Measurements from ENCODE around the gene ADGRD1. TPM values are rescaled to one million over a fixed set of nuclear protein-coding genes. Genes with fewer than 3 reads are reported as not detected.
A peak's percentile ranks its signal among the peaks of the same experiment; 100 is the strongest.

The ADGRD1 gene
- polyA plus RNA-seq, 1 donor, result 84.8 TPM

DNA sequence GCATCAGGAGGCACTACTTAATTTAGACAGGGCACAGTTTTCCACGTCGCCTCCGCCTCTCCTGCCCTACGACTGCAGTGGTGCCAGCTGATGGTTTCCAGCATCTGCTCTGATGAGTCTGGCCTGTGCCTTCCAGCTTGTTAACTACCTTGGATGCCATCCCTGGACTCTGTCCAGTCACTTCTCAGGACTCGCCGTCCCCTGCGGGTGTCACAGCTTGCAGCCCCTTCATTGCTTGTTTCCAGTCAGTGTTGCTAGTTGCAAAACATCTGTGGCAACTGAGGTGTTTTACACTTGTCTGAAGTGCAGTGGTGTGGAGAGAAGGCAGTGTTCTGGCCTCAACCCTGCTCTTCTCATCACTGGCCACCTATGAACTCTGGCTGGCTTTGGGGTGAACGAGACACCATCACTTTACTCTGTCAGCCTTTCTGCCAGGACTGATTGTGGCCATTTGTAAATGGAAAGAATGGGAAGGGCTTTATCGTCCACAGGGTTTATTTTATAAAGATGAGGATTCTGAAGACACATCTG is 8.3 kb downstream of the ADGRD1 start:
- H3K4me1 ChIP-seq (ENCODE audit: control insufficient read depth, insufficient read depth, low read length), result no peaks in the 10 kb centered on the region
- H3K27ac ChIP-seq (ENCODE audit: low read length), result no peak overlapping the region
- 100% methylated on average over 1 of the region's 9 CpGs for WGBS (ENCODE audit: insufficient coverage, low lambda C conversion rate)
- peaks cover 20% of the 10 kb centered on the region for H3K36me3 ChIP-seq (ENCODE audit: control insufficient read depth, insufficient read depth, low read length)
- H3K4me3 ChIP-seq (ENCODE audit: low read length), result no peak overlapping the region
- H3K9me3 ChIP-seq (ENCODE audit: control insufficient read depth, low read depth, low read length), result no peaks in the 10 kb centered on the region
- no peak for DNase-seq
- H3K27me3 ChIP-seq (ENCODE audit: control insufficient read depth, insufficient read depth, low read length), result no peaks in the 10 kb centered on the region

- H3K4me3 ChIP-seq (ENCODE audit: low read length), result no peak overlapping the region
- H3K9me3 ChIP-seq (ENCODE audit: control insufficient read depth, low read depth, low read length), result no peaks in the 10 kb centered on the region
- H3K4me1 ChIP-seq (ENCODE audit: control insufficient read depth, insufficient read depth, low read length), result no peaks in the 10 kb centered on the region
- no peaks in the 10 kb centered on the region for H3K27me3 ChIP-seq (ENCODE audit: control insufficient read depth, insufficient read depth, low read length)
- no peak overlapping the region for H3K27ac ChIP-seq (ENCODE audit: low read length)
- 89% methylated on average over 5 of the region's 6 CpGs for WGBS (ENCODE audit: insufficient coverage, low lambda C conversion rate)
- DNase-seq, result no peak
- peaks cover 33% of the 10 kb centered on the region for H3K36me3 ChIP-seq (ENCODE audit: control insufficient read depth, insufficient read depth, low read length)
Measured at GRCh38 chr12:130965214-130965613, 11.5 kb downstream of the ADGRD1 start.

GRCh38 chr12:130965668-130966067 is 12.0 kb downstream of the ADGRD1 start:
- Histone ChIP-seq H3K4me3 (ENCODE audit: low read length) (no peak overlapping the region), H3K27ac (ENCODE audit: low read length) (no peak overlapping the region), H3K4me1 (ENCODE audit: control insufficient read depth, insufficient read depth, low read length) (peaks cover 4% of the 10 kb centered on the region), H3K27me3 (ENCODE audit: control insufficient read depth, insufficient read depth, low read length) (no peaks in the 10 kb centered on the region), H3K36me3 (ENCODE audit: control insufficient read depth, insufficient read depth, low read length) (peaks cover 33% of the 10 kb centered on the region), H3K9me3 (ENCODE audit: control insufficient read depth, low read depth, low read length) (no peaks in the 10 kb centered on the region)
- no peak for DNase-seq
- WGBS (ENCODE audit: insufficient coverage, low lambda C conversion rate), result 92% methylated on average over 2 of the region's 2 CpGs

DNA sequence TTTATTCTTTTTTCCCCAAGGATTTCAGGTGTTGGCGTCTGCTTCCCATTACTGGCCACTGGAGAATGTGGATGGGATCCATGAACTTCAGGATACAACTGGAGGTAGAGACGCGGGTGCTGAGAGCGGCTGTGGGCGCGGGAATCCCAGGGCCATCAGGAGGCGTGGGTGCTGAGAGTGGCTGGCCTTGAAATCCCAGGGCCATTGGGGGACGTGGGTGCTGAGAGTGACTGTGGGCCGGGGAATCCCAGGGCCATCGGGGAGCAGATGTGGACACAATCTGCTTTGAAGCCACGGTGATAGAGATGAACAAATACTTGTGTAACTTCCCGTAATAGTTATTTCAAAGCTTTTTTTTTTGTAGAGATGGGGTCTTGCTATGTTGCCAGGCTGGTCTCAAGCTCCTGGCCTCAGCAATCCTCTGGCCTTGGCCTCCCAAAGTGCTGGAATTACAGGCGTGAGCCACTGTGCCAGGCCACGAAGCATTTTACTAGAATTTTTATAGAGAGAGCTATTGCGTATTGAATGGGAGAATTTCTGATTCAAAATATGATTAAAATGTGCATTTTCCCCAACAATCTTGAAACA is 12.8 kb downstream of the ADGRD1 start:
- H3K4me1 ChIP-seq (ENCODE audit: control insufficient read depth, insufficient read depth, low read length), result peaks cover 6% of the 10 kb centered on the region
- no peaks in the 10 kb centered on the region for H3K27me3 ChIP-seq (ENCODE audit: control insufficient read depth, insufficient read depth, low read length)
- DNase-seq, result no peak
- no peaks in the 10 kb centered on the region for H3K9me3 ChIP-seq (ENCODE audit: control insufficient read depth, low read depth, low read length)
- no peak overlapping the region for H3K4me3 ChIP-seq (ENCODE audit: low read length)
- WGBS (ENCODE audit: insufficient coverage, low lambda C conversion rate), result no CpG with 5 or more reads among the region's 15 CpGs
- no peak overlapping the region for H3K27ac ChIP-seq (ENCODE audit: low read length)
- H3K36me3 ChIP-seq (ENCODE audit: control insufficient read depth, insufficient read depth, low read length), result peaks cover 29% of the 10 kb centered on the region

DNA sequence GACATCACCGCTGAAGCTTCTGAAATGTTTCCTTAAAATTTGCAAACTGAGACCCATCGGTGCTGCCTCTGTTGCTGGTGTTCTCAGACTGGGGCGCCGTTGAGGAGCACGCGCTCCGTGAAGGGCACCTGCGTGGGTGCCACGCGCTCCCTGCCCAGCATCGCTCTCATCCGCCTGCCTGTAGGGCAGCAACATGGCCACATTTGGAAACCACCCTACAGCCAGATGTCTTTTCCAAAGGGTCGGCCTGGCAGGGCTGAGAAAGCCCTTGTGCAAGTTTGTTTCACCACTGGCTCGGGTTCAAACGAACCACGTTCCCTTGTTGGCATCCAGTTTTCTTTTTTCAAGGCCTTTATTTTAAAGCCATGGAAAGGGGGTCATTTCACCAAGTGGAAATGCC is 13.9 kb downstream of the ADGRD1 start:
- Histone ChIP-seq H3K36me3 (ENCODE audit: control insufficient read depth, insufficient read depth, low read length) (peaks cover 40% of the 10 kb centered on the region), H3K27me3 (ENCODE audit: control insufficient read depth, insufficient read depth, low read length) (no peaks in the 10 kb centered on the region), H3K4me1 (ENCODE audit: control insufficient read depth, insufficient read depth, low read length) (peaks cover 6% of the 10 kb centered on the region), H3K4me3 (ENCODE audit: low read length) (no peak overlapping the region), H3K9me3 (ENCODE audit: control insufficient read depth, low read depth, low read length) (no peaks in the 10 kb centered on the region), H3K27ac (ENCODE audit: low read length) (no peak overlapping the region)
- 100% methylated on average over 1 of the region's 16 CpGs for WGBS (ENCODE audit: insufficient coverage, low lambda C conversion rate)
- no peak for DNase-seq

- H3K4me3 ChIP-seq (ENCODE audit: low read length), result no peak overlapping the region
- no peak overlapping the region for H3K27ac ChIP-seq (ENCODE audit: low read length)
- H3K27me3 ChIP-seq (ENCODE audit: control insufficient read depth, insufficient read depth, low read length), result no peaks in the 10 kb centered on the region
- no peaks in the 10 kb centered on the region for H3K9me3 ChIP-seq (ENCODE audit: control insufficient read depth, low read depth, low read length)
- H3K36me3 ChIP-seq (ENCODE audit: control insufficient read depth, insufficient read depth, low read length), result peaks cover 50% of the 10 kb centered on the region
- H3K4me1 ChIP-seq (ENCODE audit: control insufficient read depth, insufficient read depth, low read length), result peaks cover 6% of the 10 kb centered on the region
- no peak for DNase-seq
- WGBS (ENCODE audit: insufficient coverage, low lambda C conversion rate), result 100% methylated on average over 2 of the region's 7 CpGs
Measured at GRCh38 chr12:130968611-130969010, 14.9 kb downstream of the ADGRD1 start.

DNA sequence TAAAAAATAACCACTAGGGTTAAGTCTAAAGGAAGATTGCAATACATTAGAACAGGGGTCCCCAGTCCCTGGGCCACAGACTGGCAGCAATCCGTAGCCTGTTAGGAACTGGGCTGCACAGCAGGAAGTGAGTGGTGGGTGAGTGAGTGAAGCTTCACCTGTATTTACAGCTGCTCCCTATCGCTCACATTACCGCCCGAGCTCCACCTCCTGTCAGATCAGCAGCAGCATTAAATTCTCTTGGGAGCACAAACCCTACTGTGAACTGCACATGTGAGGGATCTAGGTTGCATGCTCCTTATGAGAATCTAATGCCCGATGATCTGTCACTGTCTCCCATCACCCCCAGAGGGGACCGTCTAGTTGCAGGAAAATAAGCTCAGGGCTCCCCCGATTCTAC is 15.5 kb downstream of the ADGRD1 start:
- no peak for DNase-seq
- Histone ChIP-seq H3K27ac (ENCODE audit: low read length) (no peak overlapping the region), H3K27me3 (ENCODE audit: control insufficient read depth, insufficient read depth, low read length) (no peaks in the 10 kb centered on the region), H3K36me3 (ENCODE audit: control insufficient read depth, insufficient read depth, low read length) (peaks cover 52% of the 10 kb centered on the region), H3K4me3 (ENCODE audit: low read length) (no peak overlapping the region), H3K4me1 (ENCODE audit: control insufficient read depth, insufficient read depth, low read length) (peaks cover 6% of the 10 kb centered on the region), H3K9me3 (ENCODE audit: control insufficient read depth, low read depth, low read length) (no peaks in the 10 kb centered on the region)
- no CpG with 5 or more reads among the region's 7 CpGs for WGBS (ENCODE audit: insufficient coverage, low lambda C conversion rate)

DNA sequence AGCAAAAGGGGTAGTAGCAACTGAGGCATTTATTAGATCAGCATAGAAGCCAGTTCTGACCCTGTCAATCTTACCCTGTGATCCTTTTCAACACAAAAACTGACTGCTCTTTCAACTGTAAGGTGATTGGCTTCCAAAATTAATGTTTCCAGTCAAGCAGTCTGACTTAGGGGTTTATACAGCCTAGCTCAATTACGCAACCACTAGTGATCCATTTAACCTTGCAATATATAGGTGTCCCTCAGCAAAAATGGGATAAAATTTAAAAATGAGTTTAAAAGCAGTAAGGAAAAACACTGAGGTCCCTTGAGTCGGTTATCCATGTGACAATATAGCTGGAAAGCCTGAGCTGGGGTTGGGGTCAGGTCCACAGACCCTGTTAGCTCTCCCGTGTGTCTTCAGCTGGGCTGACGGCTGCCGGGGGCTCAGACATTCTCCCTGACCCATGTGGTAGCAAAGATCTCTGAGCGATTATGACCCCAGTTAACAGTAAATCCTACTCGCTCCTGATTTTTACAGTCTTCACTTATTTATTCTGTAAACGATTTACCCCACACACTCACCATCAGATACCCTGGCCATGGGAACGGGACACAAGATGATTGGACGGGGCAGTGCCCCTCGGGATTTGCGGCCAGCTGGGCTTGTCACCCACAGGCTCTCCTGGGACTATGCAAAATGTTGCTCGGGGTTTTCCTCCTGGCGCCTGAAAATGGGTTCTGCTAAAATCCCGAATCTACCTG is 16.6 kb downstream of the ADGRD1 start:
- Histone ChIP-seq H3K27ac (ENCODE audit: low read length) (peak overlapping the region; percentile 2), H3K36me3 (ENCODE audit: control insufficient read depth, insufficient read depth, low read length) (peaks cover 55% of the 10 kb centered on the region), H3K4me3 (ENCODE audit: low read length) (no peak overlapping the region), H3K4me1 (ENCODE audit: control insufficient read depth, insufficient read depth, low read length) (peaks cover 6% of the 10 kb centered on the region), H3K9me3 (ENCODE audit: control insufficient read depth, low read depth, low read length) (no peaks in the 10 kb centered on the region), H3K27me3 (ENCODE audit: control insufficient read depth, insufficient read depth, low read length) (no peaks in the 10 kb centered on the region)
- 100% methylated on average over 1 of the region's 15 CpGs for WGBS (ENCODE audit: insufficient coverage, low lambda C conversion rate)
- no peak for DNase-seq

DNA sequence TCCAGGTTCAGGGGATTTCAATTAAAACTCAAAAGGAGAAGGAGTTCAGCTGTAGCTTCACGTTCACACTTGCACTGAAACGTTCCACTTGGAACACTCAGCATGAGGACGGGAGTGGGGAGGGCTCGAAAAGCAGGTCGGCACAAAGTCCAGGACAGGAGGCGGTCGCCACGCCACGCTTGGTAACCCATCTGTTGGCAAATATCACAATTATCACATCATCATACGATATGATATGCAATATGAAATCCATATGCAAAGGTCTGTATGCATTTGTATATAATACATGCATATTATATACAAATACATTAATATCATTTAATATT is 17.2 kb downstream of the ADGRD1 start:
- Histone ChIP-seq H3K27ac (ENCODE audit: low read length) (peak overlapping the region; percentile 2), H3K27me3 (ENCODE audit: control insufficient read depth, insufficient read depth, low read length) (no peaks in the 10 kb centered on the region), H3K36me3 (ENCODE audit: control insufficient read depth, insufficient read depth, low read length) (peaks cover 61% of the 10 kb centered on the region), H3K9me3 (ENCODE audit: control insufficient read depth, low read depth, low read length) (no peaks in the 10 kb centered on the region), H3K4me1 (ENCODE audit: control insufficient read depth, insufficient read depth, low read length) (peaks cover 6% of the 10 kb centered on the region), H3K4me3 (ENCODE audit: low read length) (no peak overlapping the region)
- DNase-seq, result no peak
- 88% methylated on average over 1 of the region's 10 CpGs for WGBS (ENCODE audit: insufficient coverage, low lambda C conversion rate)

DNA sequence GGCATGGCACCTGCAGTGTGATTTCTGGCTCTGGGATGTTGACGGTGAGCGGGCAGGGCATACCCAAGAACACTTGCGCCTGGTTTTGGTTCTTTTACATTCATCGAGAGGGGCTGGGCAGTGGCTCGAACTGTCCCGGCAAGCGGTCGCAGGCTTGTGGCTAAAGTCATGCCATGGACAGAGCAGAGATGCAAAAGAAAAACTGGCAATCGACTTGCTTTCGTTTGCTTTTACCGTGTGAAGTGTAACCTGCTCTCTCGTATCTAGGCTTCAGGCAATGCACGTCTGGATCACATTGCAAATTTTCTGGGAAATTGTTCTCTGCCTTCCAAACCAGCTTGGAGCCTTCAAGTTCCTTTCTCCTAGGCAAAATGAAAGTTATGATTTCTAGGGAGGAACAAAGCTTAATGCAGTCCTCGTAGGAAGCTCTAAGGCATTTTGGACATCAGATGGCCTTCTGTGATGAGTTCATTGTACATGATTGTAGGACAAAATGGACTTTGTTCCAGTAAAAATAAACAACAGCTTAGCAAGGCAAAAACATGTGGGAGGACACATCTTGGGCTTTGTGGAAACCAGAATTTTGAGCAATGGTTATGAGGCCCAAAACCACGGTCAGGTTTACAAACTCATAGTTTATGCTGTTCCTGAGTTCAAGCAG is 18.3 kb downstream of the ADGRD1 start:
- no peaks in the 10 kb centered on the region for H3K9me3 ChIP-seq (ENCODE audit: control insufficient read depth, low read depth, low read length)
- no peak overlapping the region for H3K4me3 ChIP-seq (ENCODE audit: low read length)
- no peak for DNase-seq
- H3K27me3 ChIP-seq (ENCODE audit: control insufficient read depth, insufficient read depth, low read length), result no peaks in the 10 kb centered on the region
- WGBS (ENCODE audit: insufficient coverage, low lambda C conversion rate), result no CpG with 5 or more reads among the region's 15 CpGs
- peaks cover 6% of the 10 kb centered on the region for H3K4me1 ChIP-seq (ENCODE audit: control insufficient read depth, insufficient read depth, low read length)
- peaks cover 61% of the 10 kb centered on the region for H3K36me3 ChIP-seq (ENCODE audit: control insufficient read depth, insufficient read depth, low read length)
- H3K27ac ChIP-seq (ENCODE audit: low read length), result no peak overlapping the region

Measured in large intestine (tissue), 3 donors.